COLO668 (cell line): ENCODE measurements around the gene OR5D16.
"Not testable (repeated sequence)": the region's sequence is repeated elsewhere in the genome, so short reads cannot be mapped to it uniquely, and the experiment has no call there.

Experiments
- DNase-seq: peaks from one replicate; lab custom pipeline; 2025; ENCODE audit not compliant: unreplicated experiment; lab: John Stamatoyannopoulos, UW

Gene OR5D16

DNA sequence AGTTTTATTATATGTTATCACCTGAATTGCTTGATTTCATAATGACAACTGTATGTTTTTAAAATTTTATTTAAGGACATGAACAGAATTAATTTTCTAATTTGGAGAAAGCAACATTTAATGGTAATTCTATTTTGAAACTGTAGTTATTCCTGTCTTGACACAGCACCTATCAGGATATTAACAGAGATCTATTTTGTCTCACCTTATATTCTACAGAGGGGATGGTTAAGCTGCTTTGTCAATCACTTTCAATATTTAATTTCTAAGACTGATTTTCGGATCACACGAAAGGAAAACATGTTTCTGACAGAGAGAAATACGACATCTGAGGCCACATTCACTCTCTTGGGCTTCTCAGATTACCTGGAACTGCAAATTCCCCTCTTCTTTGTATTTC lies at the start of gene OR5D16:
Gene OR5D16, plus strand, starts transcription at position 301 of the 400 bp plus-strand sequence. Its CDS starts 0 bp downstream, at position 301.
- no peak for DNase-seq

DNA sequence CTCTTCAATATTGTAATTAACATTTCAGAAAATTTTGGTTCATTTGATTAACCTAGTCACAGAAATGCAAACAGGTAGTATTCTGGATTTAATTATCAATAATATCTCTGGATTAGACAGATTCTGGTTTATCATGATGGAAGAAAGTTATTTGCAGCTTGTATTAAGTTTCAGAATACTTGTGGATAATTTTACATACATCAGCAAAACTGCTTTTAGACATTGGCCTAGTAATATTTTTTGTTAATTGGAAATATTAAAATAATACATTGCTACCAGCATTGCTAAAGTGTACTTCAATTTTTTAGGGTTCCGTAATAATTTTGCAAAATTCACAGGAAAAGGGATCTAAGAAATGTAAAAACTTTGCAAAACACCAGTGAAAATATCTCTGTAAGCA lies 46.9 kb upstream of the OR5D16 start:
- DNase-seq: no peak

DNA sequence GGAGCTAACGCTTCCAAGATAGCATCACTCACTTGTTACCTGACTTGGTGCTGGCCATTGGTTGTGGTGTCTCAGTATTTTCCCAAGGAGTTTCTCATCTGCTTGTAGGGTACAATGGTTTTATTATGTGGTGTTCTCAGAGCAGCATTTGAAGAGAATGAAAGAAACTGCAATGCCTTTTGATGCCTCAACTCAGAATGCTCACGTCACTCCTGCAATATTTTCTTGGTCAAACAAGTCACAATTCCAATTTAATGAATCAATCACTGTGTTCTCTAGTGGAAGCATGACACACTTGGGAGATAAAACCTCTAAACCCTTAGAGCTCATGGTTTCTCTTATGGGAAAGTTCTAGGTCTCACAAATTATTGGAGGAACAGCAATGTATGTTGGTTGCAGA lies 45.2 kb upstream of the OR5D16 start:
- DNase-seq: no peak

DNA sequence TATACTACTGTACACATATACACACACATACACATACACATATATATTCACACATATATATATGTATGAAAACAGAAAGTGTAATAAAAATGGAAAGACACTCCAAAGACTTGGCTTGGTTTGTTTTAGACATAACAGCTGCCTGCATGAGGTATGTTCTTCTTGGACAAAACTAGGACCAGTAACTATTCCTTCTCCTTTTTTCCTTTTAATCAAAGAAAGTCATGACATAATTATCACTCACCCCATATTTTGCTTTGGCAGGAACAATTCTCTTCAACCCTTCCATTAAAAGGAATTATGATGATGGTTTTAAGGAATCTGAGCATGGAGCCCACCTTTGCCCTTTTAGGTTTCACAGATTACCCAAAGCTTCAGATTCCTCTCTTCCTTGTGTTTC lies 43.3 kb upstream of the OR5D16 start, which contains the start of gene OR5D14:
Gene OR5D14, plus strand, starts transcription at position 301 of the 400 bp plus-strand sequence. Its CDS starts 0 bp downstream, at position 301.
- DNase-seq: no peak

DNA sequence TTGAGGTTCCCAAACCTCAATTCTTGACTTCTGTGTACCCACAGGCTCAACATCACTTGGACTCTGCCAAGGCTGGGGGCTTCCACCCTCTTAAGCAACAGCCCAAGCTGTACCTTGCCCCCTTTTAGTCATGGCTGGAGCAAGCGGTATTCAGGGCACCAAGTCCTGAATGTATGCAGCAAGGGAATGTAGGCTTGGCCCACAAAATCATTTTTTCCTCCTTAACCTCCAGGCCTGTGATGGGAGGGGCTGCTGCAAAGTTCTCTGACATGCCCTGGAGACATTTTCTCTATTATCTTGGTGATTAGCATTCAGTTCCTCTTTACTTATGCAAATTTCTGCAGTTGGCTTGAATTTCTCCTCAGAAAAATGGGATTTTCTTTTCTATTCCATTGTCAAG lies 32.3 kb upstream of the OR5D16 start:
- DNase-seq: no peak

DNA sequence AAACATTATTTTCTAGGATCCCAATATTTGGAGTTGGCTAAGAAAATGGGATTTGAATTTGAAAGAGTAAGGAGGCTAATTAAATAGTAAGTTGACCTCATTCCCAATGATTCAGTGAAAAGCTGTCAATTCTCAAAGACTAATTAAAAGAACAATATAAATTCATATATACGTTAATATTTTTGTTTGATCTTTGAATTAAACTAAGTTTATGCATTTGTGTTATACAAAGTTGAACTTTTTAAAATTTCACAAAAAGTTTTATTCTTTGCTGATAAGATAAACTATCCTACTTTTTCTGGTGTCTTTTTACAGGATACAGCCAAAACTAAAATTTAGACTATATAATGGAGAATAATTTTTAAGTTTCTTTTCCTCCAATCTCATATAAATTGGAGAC lies 27.5 kb upstream of the OR5D16 start, which contains the start of gene OR5L1:
Gene OR5L1, plus strand, starts transcription at position 301 of the 400 bp plus-strand sequence. CDS start 100 bp downstream, outside the sequence.
- no peak for DNase-seq

DNA sequence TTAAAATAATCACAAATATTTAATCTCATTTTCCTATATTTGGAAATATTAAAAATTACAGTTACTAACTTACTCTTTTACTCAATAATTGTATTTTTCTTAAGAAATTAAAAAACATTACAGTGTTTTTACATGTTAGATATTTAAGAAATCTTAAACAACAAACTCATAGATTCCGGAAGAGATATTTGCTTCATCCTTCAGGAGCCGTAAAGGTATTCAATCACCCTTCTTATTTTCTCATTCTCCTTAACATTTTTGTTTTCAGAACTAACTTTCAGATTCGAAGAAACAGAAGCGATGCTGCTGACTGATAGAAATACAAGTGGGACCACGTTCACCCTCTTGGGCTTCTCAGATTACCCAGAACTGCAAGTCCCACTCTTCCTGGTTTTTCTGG lies 19.2 kb upstream of the OR5D16 start, which contains the start of gene OR5D18:
Gene OR5D18, plus strand, starts transcription at position 301 of the 400 bp plus-strand sequence. Its CDS starts 0 bp downstream, at position 301.
- no peak for DNase-seq

DNA sequence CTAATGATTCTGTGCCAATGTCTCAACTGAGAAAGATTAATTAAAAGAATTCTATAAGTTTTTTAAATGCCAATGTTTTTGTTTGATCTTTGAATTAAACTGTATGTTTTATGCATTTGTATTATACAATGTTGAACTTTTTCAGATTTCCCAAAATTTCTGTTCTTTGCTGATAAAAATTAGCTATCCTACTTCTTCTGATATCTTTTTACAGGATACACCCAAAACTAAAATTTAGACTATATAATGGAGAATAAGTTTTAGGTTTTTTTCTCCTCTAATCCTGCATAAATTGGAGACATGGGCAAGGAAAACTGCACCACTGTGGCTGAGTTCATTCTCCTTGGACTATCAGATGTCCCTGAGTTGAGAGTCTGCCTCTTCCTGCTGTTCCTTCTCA lies 11.6 kb upstream of the OR5D16 start, which contains the start of gene OR5L2:
Gene OR5L2, plus strand, starts transcription at position 301 of the 400 bp plus-strand sequence. Its CDS starts 0 bp downstream, at position 301.
- no peak for DNase-seq

DNA sequence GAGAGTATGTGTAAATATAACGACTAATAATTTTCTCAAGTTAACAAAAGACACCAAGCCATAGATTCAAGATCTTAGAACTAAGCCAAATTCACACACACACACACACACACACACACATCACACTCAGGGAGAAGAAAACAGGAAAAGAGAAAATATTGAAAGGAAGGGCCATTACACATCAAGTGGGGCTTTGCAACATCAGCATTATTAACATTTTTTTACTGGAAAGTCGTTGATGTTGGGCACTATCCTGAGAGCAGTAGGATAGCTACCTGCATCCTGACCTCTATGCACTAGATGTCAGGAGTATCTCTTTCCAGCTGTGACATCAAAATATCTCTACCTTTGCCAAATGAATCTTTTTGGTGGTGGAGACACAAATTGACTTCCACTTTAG lies 8.9 kb downstream of the OR5D16 start:
- no peak for DNase-seq

DNA sequence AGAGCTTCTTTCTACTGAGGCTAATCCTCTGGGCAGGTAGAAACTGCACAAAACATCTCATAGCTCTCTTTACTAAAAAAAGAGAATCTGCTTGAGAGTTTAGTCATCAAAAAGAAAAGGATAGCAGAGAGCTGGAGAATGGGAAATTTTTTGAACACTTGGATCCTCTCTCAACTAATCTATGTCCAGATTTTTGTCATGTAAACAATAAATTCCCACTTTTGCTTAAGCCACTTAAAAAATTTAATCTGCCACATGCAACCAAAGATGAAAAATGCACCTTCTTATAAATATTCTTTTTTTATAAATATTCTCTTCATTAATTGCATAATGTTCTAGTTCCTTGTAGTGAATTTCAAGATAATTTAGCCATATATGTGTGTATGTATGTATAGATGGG lies 10.5 kb downstream of the OR5D16 start:
- no peak for DNase-seq

DNA sequence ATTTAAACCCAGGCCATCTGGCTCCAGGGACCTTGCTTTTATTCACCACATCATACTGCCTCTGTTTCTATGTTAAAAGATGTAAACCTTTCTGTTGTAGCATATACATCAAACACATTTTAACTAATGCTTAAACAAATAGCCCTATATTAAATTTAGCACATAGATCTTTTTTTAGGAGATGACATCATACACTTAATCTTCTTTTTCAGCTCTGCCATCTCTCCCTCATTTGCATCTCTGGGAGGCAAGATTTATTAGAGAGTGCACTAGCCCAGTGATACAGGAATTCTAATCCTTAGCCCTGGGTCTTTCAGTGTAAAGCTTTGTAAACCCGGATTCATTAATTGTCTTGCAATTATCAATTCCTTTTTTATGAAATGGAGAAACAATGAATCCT lies 13.6 kb downstream of the OR5D16 start:
- DNase-seq: no peak

DNA sequence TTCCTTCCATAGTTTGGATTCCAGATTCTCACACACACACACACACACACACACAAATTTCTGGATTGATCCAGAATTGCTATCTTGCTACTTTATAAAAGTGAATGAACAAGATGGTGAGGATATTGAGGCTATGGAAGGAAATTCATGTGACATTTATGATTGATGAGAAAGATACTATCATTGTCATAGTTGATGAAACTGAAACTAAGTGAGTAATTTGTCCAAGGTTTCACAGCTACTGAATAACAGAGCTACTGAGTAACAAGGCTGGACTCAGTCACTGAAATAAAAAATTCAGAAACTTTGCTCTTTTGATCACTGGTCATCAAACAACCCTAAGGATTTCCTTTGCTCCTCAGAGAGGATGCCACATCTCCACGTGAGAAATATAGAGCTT lies 16.2 kb downstream of the OR5D16 start:
- DNase-seq: no peak

DNA sequence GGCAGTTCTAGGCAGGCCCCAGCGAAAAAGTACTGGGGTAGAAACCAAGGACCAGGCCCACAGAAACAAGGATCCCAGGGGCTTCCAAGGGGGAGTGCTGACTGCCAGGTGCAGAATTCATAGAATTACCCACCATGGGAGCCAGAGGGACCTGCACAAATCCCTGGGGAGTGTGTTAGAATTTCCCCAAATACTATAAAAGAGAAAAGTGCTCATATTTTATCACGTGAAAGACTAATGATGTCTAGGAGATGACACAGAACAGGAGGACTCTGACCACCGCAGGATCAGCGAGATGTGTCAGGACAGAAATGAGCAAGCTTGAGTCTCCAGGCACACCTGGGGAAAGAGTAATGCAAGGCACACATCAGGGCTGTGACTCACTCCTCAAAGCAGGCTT lies 28.8 kb downstream of the OR5D16 start:
- not testable (repeated sequence) for DNase-seq

DNA sequence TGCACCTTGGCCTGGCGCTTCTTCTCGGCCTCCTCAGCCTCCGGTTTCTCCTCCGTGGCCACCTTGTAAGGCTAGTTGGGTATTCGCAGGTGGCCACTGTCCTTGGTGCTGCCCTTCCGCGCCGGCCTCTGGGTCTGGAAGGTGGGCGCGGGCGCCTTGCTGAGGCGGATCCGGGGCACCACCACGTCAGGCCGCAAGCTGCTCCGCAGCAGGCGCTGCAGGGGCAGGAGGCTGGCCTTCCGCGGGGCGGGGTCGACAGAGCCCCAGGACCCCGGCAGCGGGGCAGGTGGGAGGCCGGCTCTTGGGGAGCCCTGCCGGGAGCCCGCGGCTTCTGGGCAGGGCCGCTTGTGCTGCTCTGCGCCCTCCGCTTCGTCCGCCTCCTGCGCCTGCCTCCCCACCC lies 34.2 kb downstream of the OR5D16 start:
- not testable (repeated sequence) for DNase-seq

DNA sequence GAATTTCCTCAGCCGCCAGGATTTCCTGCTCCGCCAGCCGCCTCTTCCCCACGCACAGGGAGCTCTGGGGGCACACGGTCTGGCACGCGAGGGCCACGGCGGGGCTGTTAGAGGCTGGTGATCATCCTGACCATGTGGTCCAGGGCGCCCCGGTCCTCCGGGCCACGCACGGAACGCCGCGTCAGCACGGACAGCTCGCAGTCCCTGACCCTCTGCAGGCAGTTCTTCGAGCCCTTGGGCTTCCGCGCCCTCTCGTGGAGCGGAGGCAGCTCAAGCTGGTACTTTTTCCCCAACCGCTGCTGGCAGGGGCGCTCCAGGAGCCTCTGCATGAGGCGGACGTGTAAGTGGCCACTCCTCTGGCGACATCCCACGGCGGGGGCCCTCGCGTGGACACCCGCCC lies 34.6 kb downstream of the OR5D16 start:
- DNase-seq: not testable (repeated sequence)

DNA sequence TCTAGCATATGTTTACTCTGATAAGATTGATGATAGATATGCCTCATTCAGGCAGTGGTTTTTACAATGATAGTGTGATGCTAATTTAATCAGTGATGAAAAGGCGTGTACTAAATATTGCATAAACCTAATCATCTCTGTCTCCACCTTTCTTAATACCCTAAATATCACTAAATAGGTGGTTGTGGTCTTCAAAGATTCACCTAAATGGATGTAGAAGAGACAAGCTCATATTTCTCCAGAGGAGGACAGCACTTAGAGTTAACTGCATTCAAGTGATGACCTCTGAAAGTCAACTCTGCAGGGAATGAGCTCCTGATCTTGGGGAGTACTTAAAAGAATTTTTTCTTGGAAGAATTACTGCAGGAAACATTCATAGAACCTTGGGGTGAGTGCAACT lies 44.4 kb downstream of the OR5D16 start, which contains the start of gene TRIM51:
Gene TRIM51, plus strand, starts transcription at position 301 of the 400 bp plus-strand sequence. CDS start 2,132 bp downstream, outside the sequence.
- DNase-seq: not testable (repeated sequence)

DNA sequence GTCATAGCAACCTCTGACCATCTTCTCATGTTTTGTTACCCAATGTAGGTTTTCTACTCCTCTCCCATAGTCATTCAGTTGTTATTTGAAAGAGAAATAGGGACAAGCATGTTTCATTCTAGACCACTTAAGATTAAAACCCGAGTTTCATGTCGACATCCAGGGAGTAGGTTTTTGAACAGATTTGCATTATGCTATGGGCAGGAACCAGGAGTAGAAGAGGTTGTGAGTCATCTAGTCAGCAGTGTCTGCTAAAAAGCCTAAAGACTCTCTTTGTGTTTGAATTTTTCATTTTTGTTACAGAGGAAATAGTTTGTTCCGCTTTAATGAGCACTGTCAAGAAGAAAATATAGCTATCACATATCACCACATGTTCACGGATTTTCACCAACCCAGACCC lies 46.4 kb downstream of the OR5D16 start:
- not testable (repeated sequence) for DNase-seq

DNA sequence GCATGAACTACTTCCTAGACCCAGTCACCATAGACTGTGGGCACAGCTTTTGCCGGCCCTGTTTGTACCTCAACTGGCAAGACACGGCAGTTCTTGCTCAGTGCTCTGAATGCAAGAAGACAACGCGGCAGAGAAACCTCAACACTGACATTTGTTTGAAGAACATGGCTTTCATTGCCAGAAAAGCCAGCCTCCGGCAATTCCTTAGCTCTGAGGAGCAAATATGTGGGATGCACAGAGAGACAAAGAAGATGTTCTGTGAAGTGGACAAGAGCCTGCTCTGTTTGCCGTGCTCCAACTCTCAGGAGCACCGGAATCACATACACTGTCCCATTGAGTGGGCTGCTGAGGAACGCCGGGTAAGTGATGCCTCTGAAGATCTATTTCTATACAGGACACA lies 46.9 kb downstream of the OR5D16 start:
- DNase-seq: not testable (repeated sequence)
